ENCODE data around the gene SZT2. TPM values are rescaled to one million over a fixed set of nuclear protein-coding genes. Genes with fewer than 3 reads are reported as not detected.
A peak's percentile ranks its signal among the peaks of the same experiment; 100 is the strongest.

SZT2 gene
- total and polyA plus RNA-seq, 2 of the 4 experiments (the other 2 are of a cell fraction) = 9.5 to 14.3 TPM

DNA sequence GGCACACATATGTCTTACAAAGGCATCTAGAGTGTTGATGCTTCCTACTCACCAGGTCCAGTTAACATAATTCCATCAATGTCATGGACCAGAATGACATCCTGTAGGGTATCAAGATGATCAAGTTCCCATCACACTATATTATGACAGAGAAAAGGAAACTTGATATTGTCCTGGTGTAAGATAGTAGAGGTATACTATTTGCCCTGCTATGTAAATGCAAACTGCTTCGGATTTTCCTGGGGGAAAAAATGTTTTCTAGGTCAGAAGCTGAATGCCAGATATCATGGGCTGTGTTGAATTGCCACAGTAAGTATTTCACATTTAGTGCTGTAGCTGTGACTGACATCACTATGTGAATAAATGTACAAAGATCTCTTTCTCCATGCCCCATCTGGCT is 80.2 kb downstream of the SZT2 start:
- Histone ChIP-seq H4K8ac (ENCODE audit: low read depth in 2 of 2, low read length in 2 of 2) (peak overlapping the region; percentile 41 to 95; a peak in 2 of 4 replicates), H3K79me1 (ENCODE audit: low read depth in 1 of 2, low read length in 2 of 2) (peaks cover 0 to 10% of the 10 kb centered on the region in 2 experiments; a peak in 3 of 4 replicates), H2BK15ac (ENCODE audit: low read depth, low read length) (peak overlapping the region; percentile 92), H2AK5ac (ENCODE audit: low read depth, low read length) (peak overlapping the region; percentile 65), H3K18ac (ENCODE audit: low read depth, low read length) (peak overlapping the region; percentile 21; the same call in 1 of the 2 replicates), H3K27me3 (ENCODE audit: control insufficient read depth, insufficient read depth, low read length) (no peaks in the 10 kb centered on the region), H2AK9ac (replicated peaks; ENCODE audit: low read depth, low read length, poor library complexity) (no peak overlapping the region), H3K4me2 (ENCODE audit: low read depth, low read length) (no peak overlapping the region), H3K4me3 (ENCODE audit: insufficient read depth, low read depth, low read length) (no peak overlapping the region), H4K91ac (ENCODE audit: insufficient read depth, low read depth, low read length) (peak overlapping the region; percentile 16; the same call in 1 of the 2 replicates), H3K9ac (ENCODE audit: low read depth, low read length) (no peak overlapping the region), H3K4ac (ENCODE audit: low read depth, low read length) (peak overlapping the region; percentile 100), H3K36me3 (ENCODE audit: control insufficient read depth, insufficient read depth, low read length) (no peaks in the 10 kb centered on the region), H2AFZ (replicated peaks; ENCODE audit: low read length, poor library complexity) (no peak overlapping the region), H3K9me3 (ENCODE audit: control insufficient read depth, insufficient read depth, low read length) (no peaks in the 10 kb centered on the region), H3K23ac (ENCODE audit: low read depth, low read length) (peak overlapping the region; percentile 44; the same call in 1 of the 2 replicates), H3K9me1 (ENCODE audit: insufficient read depth, low read length) (peaks cover 18% of the 10 kb centered on the region), H2BK120ac (ENCODE audit: low read depth, low read length) (peak overlapping the region; percentile 100), H3K56ac (ENCODE audit: extremely low read depth, insufficient read depth, low read length) (no peak overlapping the region), H3K14ac (replicated peaks; ENCODE audit: low read depth, low read length) (peak overlapping the region; percentile 97), H3K27ac (ENCODE audit: insufficient read depth, low read length) (no peak overlapping the region), H4K20me1 (ENCODE audit: insufficient read depth, low read length) (no peaks in the 10 kb centered on the region), H2BK5ac (ENCODE audit: low read depth, low read length, poor library complexity, severe bottlenecking) (no peak overlapping the region), H3K4me1 (ENCODE audit: control insufficient read depth, insufficient read depth, low read length) (peaks cover 14% of the 10 kb centered on the region), H4K5ac (ENCODE audit: low read depth, low read length) (peak overlapping the region; percentile 18; the same call in 1 of the 2 replicates), H2BK20ac (ENCODE audit: low read depth, low read length) (peak overlapping the region; percentile 99)
- no TSS peak for BruUV-seq (replicated peaks)
- WGBS, 2 experiments (ENCODE audit: extremely low coverage in 2 of 2, insufficient read length in 1 of 2) = no CpG with 5 or more reads among the region's 1 CpG
- TF ChIP-seq, protein P1, sequence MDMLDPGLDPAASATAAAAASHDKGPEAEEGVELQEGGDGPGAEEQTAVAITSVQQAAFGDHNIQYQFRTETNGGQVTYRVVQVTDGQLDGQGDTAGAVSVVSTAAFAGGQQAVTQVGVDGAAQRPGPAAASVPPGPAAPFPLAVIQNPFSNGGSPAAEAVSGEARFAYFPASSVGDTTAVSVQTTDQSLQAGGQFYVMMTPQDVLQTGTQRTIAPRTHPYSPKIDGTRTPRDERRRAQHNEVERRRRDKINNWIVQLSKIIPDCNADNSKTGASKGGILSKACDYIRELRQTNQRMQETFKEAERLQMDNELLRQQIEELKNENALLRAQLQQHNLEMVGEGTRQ (IDR thresholded peaks at IDR 0.05; ENCODE audit: low read depth, low read length) = no peak
- no peak for TF ChIP-seq MXI1 (IDR thresholded peaks at IDR 0.05; ENCODE audit: borderline replicate concordance, low read depth, low read length)
- no peak for TF ChIP-seq MAFK (IDR thresholded peaks at IDR 0.05; ENCODE audit: low read depth, low read length)
- no peak for TF ChIP-seq POLR2A (IDR thresholded peaks at IDR 0.05; ENCODE audit: low read depth, low read length)
- in situ Hi-C loops (cut with MboI; ENCODE audit: low sequenced_read_pairs) (no loop called here), dilution Hi-C loops (cut with HindIII; ENCODE audit: low sequenced_read_pairs, unreplicated experiment) (no loop called here), intact Hi-C loops (cut with micrococcal nuclease) (no loop called here)
- DNase-seq (no peak), ATAC-seq (ENCODE audit: low read depth) (no peak)
- ChIA-PET POLR2A (ENCODE audit: unreplicated experiment) (no interaction called here), CTCF (no interaction called here)
